ENCODE results near the gene ANLN. TPM values are rescaled to one million over a fixed set of nuclear protein-coding genes. Genes with fewer than 3 reads are reported as not detected.
A peak's percentile ranks its signal among the peaks of the same experiment; 100 is the strongest.

Gene ANLN
- total and polyA plus RNA-seq, 2 donors from 2014 or later: 0.17 to 1.2 TPM

GRCh38 chr7:36349626-36350025 lies 40.0 kb upstream of the ANLN start:
- DNase-seq: no peak
- no peaks in the 10 kb centered on the region for H3K36me3 ChIP-seq (ENCODE audit: control insufficient read depth in 2 of 3, insufficient read depth in 3 of 3, low read length in 3 of 3)
- no peaks in the 10 kb centered on the region for H3K4me1 ChIP-seq (ENCODE audit: control insufficient read depth in 2 of 3, insufficient read depth in 2 of 3, low read depth in 1 of 3, low read length in 3 of 3)
- H3K4me3 ChIP-seq (ENCODE audit: low read length in 3 of 3): no peak overlapping the region
- TF ChIP-seq, protein P1, sequence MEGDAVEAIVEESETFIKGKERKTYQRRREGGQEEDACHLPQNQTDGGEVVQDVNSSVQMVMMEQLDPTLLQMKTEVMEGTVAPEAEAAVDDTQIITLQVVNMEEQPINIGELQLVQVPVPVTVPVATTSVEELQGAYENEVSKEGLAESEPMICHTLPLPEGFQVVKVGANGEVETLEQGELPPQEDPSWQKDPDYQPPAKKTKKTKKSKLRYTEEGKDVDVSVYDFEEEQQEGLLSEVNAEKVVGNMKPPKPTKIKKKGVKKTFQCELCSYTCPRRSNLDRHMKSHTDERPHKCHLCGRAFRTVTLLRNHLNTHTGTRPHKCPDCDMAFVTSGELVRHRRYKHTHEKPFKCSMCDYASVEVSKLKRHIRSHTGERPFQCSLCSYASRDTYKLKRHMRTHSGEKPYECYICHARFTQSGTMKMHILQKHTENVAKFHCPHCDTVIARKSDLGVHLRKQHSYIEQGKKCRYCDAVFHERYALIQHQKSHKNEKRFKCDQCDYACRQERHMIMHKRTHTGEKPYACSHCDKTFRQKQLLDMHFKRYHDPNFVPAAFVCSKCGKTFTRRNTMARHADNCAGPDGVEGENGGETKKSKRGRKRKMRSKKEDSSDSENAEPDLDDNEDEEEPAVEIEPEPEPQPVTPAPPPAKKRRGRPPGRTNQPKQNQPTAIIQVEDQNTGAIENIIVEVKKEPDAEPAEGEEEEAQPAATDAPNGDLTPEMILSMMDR (IDR thresholded peaks at IDR 0.05; ENCODE audit: borderline replicate concordance, extremely low read depth, insufficient read depth): no peak
- no peak overlapping the region for H3K9ac ChIP-seq (ENCODE audit: low read length in 3 of 3)
- no peak for FAIRE-seq
- H3K9me3 ChIP-seq (ENCODE audit: control insufficient read depth in 2 of 3, insufficient read depth in 1 of 3, low read length in 3 of 3): no peaks in the 10 kb centered on the region
- H3K27ac ChIP-seq (ENCODE audit: low read depth in 2 of 2, low read length in 2 of 2): no peak overlapping the region
- no peaks in the 10 kb centered on the region for H3K27me3 ChIP-seq (ENCODE audit: control insufficient read depth, insufficient read depth, low read length)
- intact Hi-C loops (cut with DNase I): no loop called here

GRCh38 chr7:36355490-36355889 lies 34.2 kb upstream of the ANLN start:
- Histone ChIP-seq H3K27me3 (ENCODE audit: control insufficient read depth, insufficient read depth, low read length) (no peaks in the 10 kb centered on the region), H3K4me1 (ENCODE audit: control insufficient read depth in 2 of 3, insufficient read depth in 2 of 3, low read depth in 1 of 3, low read length in 3 of 3) (no peaks in the 10 kb centered on the region), H3K36me3 (ENCODE audit: control insufficient read depth in 2 of 3, insufficient read depth in 3 of 3, low read length in 3 of 3) (no peaks in the 10 kb centered on the region), H3K4me3 (ENCODE audit: low read length in 3 of 3) (peak overlapping the region in 1 of 3 donors; percentile 3), H3K9me3 (ENCODE audit: control insufficient read depth in 2 of 3, insufficient read depth in 1 of 3, low read length in 3 of 3) (no peaks in the 10 kb centered on the region), H3K9ac (ENCODE audit: low read length in 3 of 3) (no peak overlapping the region), H3K27ac (ENCODE audit: low read depth in 2 of 2, low read length in 2 of 2) (no peak overlapping the region)
- FAIRE-seq: no peak
- TF ChIP-seq, protein P1 (IDR thresholded peaks at IDR 0.05; ENCODE audit: borderline replicate concordance, extremely low read depth, insufficient read depth): no peak
- intact Hi-C loops (cut with DNase I): no loop called here
- no peak for DNase-seq

- TF ChIP-seq, protein P1 (IDR thresholded peaks at IDR 0.05; ENCODE audit: borderline replicate concordance, extremely low read depth, insufficient read depth): no peak
- DNase-seq (no peak), FAIRE-seq (no peak)
- H3K9me3 ChIP-seq (ENCODE audit: control insufficient read depth in 2 of 3, insufficient read depth in 1 of 3, low read length in 3 of 3): no peaks in the 10 kb centered on the region
- H3K27me3 ChIP-seq (ENCODE audit: control insufficient read depth, insufficient read depth, low read length): no peaks in the 10 kb centered on the region
- no peak overlapping the region for H3K27ac ChIP-seq (ENCODE audit: low read depth in 2 of 2, low read length in 2 of 2)
- H3K36me3 ChIP-seq (ENCODE audit: control insufficient read depth in 2 of 3, insufficient read depth in 3 of 3, low read length in 3 of 3): no peaks in the 10 kb centered on the region
- H3K4me3 ChIP-seq (ENCODE audit: low read length in 3 of 3): no peak overlapping the region
- no peak overlapping the region for H3K9ac ChIP-seq (ENCODE audit: low read length in 3 of 3)
- no peaks in the 10 kb centered on the region for H3K4me1 ChIP-seq (ENCODE audit: control insufficient read depth in 2 of 3, insufficient read depth in 2 of 3, low read depth in 1 of 3, low read length in 3 of 3)
- intact Hi-C loops (cut with DNase I): no loop called here
These were observed 32.6 kb upstream of the ANLN start for GRCh38 chr7:36357054-36357453.

GRCh38 chr7:36358589-36358988 lies 31.1 kb upstream of the ANLN start:
- Histone ChIP-seq H3K27me3 (ENCODE audit: control insufficient read depth, insufficient read depth, low read length) (no peaks in the 10 kb centered on the region), H3K4me3 (ENCODE audit: low read length in 3 of 3) (no peak overlapping the region), H3K4me1 (ENCODE audit: control insufficient read depth in 2 of 3, insufficient read depth in 2 of 3, low read depth in 1 of 3, low read length in 3 of 3) (no peaks in the 10 kb centered on the region), H3K9me3 (ENCODE audit: control insufficient read depth in 2 of 3, insufficient read depth in 1 of 3, low read length in 3 of 3) (no peaks in the 10 kb centered on the region), H3K9ac (ENCODE audit: low read length in 3 of 3) (no peak overlapping the region), H3K27ac (ENCODE audit: low read depth in 2 of 2, low read length in 2 of 2) (no peak overlapping the region), H3K36me3 (ENCODE audit: control insufficient read depth in 2 of 3, insufficient read depth in 3 of 3, low read length in 3 of 3) (no peaks in the 10 kb centered on the region)
- intact Hi-C loops (cut with DNase I): no loop called here
- FAIRE-seq (no peak), DNase-seq (no peak)
- TF ChIP-seq, protein P1 (IDR thresholded peaks at IDR 0.05; ENCODE audit: borderline replicate concordance, extremely low read depth, insufficient read depth): no peak

All from kidney (tissue), 14 donors.